BJ (cell line): ENCODE measurements around the gene PPIP5K2. TPM values are rescaled to one million over a fixed set of nuclear protein-coding genes. Genes with fewer than 3 reads are reported as not detected.

ENCODE experiments used
- CTCF ChIA-PET: fragments of 350-600 bp; formaldehyde crosslinking; extraction: SDS; loops from one replicate; lab custom pipeline; 2021; ENCODE audit warnings: antibody characterized with exemption, inconsistent platforms; lab: Yijun Ruan, JAX
- POLR2A ChIA-PET: fragments of 300-600 bp; sonication (Branson Sonifier 250); formaldehyde crosslinking; extraction: SDS; loops from one replicate; lab custom pipeline; 2021; ENCODE audit warnings: antibody characterized with exemption; lab: Charles Lee
- DNase-seq: peaks from one replicate; pipeline ENCODE4 v3.0.0-alpha.2; 2011; ENCODE audit warnings: low read depth
- H3K27me3 ChIP-seq: 2 replicates; pipeline ENCODE4 v1.6.0; 2011; ENCODE audit warnings: low read length; ENCODE audit not compliant: control insufficient read depth, insufficient read depth
- H3K36me3 ChIP-seq: 2 replicates; pipeline ENCODE4 v1.5.1; 2011; ENCODE audit warnings: low read length; ENCODE audit not compliant: control insufficient read depth, insufficient read depth
- H3K4me3 ChIP-seq: 2 replicates; pipeline ENCODE4 v1.5.1; 2011; ENCODE audit warnings: low read depth, mild to moderate bottlenecking, control low read depth, low read length
- polyA plus RNA-seq: library from polyadenylated mRNA; depleted of rRNA; stranded (reverse); fragments of >200 nt; gene quantifications from 2 replicates; pipeline ENCODE4 v1.2.3, GENCODE V29; 2011
- TF ChIP-seq, protein P1 (sequence below): IDR thresholded peaks from 2 replicates; pipeline ENCODE4 v1.5.1; 2011; ENCODE audit warnings: low read depth, mild to moderate bottlenecking, control low read depth, inconsistent platforms, low read length, moderate library complexity; ENCODE audit not compliant: insufficient read depth

PPIP5K2 gene
- polyA plus RNA-seq, 1 experiment: 33.6 TPM

DNA sequence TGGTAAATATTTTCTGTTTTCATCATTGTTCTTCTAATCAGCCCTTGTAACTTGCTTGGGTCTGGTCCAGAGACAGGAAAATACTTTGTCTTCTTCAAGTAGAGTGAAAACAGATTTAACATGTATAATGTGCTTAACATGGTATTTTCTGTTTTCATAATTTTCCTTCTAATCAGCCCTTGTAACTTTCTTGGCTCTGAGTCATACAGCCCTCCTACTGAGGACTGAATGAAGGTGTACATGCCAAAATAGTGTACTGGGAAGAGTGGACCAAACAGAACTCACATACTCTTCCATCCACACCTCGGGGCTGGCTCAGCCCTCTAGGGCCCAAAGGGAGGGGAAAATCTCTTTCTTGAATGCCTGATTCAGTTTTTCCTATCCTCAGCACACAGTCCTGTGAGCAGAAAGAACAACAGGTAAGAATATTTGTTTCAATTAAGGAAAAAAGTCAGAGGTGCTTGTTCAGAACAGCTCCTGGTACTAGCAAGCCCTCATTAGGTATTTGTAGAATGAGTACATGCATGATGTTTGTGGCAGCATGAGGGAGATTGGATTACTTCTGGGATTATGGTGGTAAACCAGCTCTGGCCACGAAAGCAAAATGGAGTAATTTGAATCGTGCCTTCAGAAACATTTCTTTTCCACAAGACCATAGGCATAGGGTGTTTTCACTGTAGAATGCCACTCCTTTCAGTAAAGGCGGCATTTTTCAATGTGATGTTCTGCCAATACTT lies 114.3 kb downstream of the PPIP5K2 start:
- H3K36me3 ChIP-seq: no peaks in the 10 kb centered on the region
- H3K4me3 ChIP-seq: no peak overlapping the region
- no peak for DNase-seq
- ChIA-PET POLR2A (interaction anchor here (0.7 kb wide), 1 partner anchor 20 kb away, joined by 3 read pairs; no protein-coding TSS in a partner anchor), CTCF (interaction anchor here (0.8 to 6.4 kb wide), 3 partner anchors 10 to 242 kb away, joined by 3 to 64 read pairs (median 12); no protein-coding TSS in a partner anchor)
- TF ChIP-seq, protein P1, sequence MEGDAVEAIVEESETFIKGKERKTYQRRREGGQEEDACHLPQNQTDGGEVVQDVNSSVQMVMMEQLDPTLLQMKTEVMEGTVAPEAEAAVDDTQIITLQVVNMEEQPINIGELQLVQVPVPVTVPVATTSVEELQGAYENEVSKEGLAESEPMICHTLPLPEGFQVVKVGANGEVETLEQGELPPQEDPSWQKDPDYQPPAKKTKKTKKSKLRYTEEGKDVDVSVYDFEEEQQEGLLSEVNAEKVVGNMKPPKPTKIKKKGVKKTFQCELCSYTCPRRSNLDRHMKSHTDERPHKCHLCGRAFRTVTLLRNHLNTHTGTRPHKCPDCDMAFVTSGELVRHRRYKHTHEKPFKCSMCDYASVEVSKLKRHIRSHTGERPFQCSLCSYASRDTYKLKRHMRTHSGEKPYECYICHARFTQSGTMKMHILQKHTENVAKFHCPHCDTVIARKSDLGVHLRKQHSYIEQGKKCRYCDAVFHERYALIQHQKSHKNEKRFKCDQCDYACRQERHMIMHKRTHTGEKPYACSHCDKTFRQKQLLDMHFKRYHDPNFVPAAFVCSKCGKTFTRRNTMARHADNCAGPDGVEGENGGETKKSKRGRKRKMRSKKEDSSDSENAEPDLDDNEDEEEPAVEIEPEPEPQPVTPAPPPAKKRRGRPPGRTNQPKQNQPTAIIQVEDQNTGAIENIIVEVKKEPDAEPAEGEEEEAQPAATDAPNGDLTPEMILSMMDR: no peak
- no peaks in the 10 kb centered on the region for H3K27me3 ChIP-seq

DNA sequence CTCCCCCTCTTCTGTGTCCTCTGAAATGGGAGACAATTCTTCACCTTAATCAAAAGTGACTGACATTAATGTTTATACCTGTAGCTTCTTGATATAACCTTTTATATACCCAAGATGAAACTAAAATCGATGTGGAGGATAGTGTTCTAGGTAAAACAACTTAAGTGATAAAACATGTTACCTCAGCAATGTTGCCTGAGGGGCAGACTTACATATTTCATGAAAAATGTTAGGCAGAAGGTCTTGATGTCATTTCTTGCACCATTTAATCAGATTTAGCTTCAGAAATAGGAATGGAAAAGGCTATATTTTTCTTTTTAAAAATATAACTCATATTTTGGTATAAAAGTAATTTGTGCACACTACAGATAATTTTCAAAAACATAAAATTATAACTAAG lies 115.8 kb downstream of the PPIP5K2 start:
- no peaks in the 10 kb centered on the region for H3K27me3 ChIP-seq
- TF ChIP-seq, protein P1: no peak
- no peak overlapping the region for H3K4me3 ChIP-seq
- no peak for DNase-seq
- POLR2A ChIA-PET: no interaction called here
- CTCF ChIA-PET: no interaction called here
- no peaks in the 10 kb centered on the region for H3K36me3 ChIP-seq

DNA sequence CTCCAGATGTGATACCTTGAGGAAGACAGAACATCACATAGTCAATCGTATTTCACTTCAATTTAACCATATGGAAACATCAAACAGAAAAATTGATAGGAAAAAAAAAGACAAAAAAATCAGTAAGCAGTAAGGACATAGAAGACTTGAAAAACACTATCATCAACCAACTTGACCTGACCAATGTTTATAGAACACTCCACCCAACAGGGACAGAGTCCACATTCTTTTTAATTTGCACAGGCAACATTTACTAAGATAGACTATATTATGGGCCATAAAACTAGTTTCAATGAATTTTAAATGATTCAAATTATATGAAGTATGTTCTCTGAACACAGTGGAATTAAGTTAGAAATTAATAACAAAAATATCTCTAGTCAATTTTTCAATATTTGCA lies 117.7 kb downstream of the PPIP5K2 start:
- POLR2A ChIA-PET: no interaction called here
- CTCF ChIA-PET: interaction anchor here (0.6 to 1.0 kb wide), 3 partner anchors 12 to 274 kb away, joined by 3 read pairs; no protein-coding TSS in a partner anchor
- TF ChIP-seq, protein P1: no peak

DNA sequence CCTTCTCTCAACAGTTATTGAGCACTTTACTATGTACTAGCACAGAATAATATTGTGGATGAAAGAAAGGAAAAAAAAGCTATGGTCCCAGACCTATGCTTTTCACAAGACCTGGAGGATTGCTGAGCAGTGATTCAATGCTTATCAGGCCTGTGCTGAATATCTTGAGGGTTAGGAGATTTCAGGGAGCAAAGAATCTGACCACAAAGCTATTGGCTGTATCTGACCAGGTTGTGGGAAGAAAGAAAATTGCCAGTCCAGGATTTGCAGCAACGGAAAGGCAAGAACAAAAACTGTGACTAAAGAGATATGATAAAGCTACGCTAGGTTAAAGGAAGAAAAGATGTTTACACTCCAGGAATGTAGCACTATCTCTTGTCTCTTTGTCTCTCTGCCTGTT lies 123.6 kb downstream of the PPIP5K2 start:
- ChIA-PET CTCF (interaction anchor here (0.7 to 1.0 kb wide), 2 partner anchors 12 to 128 kb away, joined by 3 read pairs; no protein-coding TSS in a partner anchor), POLR2A (no interaction called here)
- no peak for DNase-seq

More for the DNA sequence above, 117.7 kb downstream of the PPIP5K2 start:
- H3K27me3 ChIP-seq: no peaks in the 10 kb centered on the region
- no peaks in the 10 kb centered on the region for H3K36me3 ChIP-seq
- no peak for DNase-seq
- no peak overlapping the region for H3K4me3 ChIP-seq

DNA sequence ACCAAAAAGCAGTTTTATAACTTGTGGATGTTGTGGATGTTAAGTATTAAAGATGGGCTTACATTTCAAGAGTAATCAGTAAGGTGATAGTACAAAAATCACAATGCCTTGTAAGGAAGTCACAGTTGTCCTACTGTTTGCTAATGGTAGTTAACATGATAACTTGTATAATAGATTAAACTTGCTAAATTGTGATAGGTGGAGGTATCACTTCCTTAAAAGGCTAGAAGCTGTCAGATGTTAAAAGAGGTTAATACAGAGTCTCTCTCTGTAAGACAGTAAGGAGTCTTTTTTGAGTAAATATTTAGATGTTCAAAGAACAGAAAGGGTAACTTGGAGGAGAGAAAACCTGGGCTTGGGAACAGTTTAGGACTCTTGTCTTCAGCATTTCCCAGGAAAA lies 124.3 kb downstream of the PPIP5K2 start:
- TF ChIP-seq, protein P1: no peak
- ChIA-PET CTCF (no interaction called here), POLR2A (no interaction called here)
- no peaks in the 10 kb centered on the region for H3K27me3 ChIP-seq
- no peaks in the 10 kb centered on the region for H3K36me3 ChIP-seq
- DNase-seq: no peak
- H3K4me3 ChIP-seq: no peak overlapping the region

More for the DNA sequence above, 123.6 kb downstream of the PPIP5K2 start:
- Histone ChIP-seq H3K4me3 (no peak overlapping the region), H3K36me3 (no peaks in the 10 kb centered on the region), H3K27me3 (no peaks in the 10 kb centered on the region)
- TF ChIP-seq, protein P1: no peak
